NCI-H82 treated with DMSO at 0.1 percent for 48 hours (cell line): ENCODE data around the gene PHF12.
A peak's percentile ranks its signal among the peaks of the same experiment; 100 is the strongest.
"Not testable (repeated sequence)": the region's sequence is repeated elsewhere in the genome, so short reads cannot be mapped to it uniquely, and the experiment has no call there.

Experiments used
- DNase-seq: peaks from one replicate; lab custom pipeline; 2025; ENCODE audit not compliant: unreplicated experiment; lab: John Stamatoyannopoulos, UW

The PHF12 gene

DNA sequence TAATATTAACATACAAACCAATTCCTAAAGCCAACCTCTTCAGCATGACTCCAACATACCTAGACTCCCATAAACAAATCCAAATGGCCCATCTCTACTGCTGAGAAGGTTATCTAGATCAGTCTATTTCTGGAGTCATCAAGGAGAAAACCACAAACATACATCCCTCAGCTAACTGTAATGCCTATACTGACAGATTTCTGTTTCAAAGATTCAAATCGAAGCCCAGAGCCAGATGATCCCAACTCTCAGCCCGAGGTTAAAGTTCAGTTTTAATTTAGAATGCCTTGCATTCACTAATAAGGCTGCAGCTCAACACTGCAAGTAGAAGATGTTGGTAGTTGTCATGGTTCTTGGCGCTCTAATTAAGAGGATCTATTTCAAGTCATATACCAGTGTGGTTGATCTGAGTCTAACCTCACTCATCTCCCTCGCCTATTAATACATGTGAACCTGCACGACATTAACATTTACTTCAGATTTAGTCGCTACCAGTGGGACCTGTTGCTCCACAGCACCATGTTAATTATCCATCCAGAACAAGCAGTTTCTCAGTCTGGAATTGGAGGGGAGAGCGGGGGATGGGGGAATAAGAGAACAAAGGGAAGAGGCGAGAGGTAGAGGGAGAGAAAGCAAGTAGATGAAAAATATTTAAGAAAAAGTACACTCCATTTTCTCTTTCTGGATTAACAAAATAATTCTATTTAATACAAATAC lies 15.4 kb downstream of the PHF12 start:
- no peak for DNase-seq

- not testable (repeated sequence) for DNase-seq
Observed at GRCh38 chr17:28934508-28934907, 16.8 kb downstream of the PHF12 start.

DNA sequence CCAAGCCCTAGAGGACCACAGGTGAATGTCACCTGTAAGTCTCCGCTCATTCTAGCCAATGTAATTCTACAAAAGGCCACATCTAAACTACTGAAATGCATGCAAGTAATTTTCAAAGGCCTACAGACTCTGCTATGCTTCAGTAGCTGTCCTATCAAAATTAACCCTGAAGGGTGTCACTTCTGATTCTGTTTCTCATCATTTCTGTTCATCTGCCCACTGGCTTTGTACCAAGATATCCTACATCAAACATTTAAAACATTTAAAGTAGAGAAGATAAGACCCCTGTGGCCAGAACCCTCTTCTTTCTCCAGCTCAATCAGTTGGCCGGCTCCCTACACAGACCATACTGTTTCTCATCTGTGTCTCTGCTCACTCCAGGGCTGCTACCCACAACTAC lies 21.5 kb downstream of the PHF12 start:
- no peak for DNase-seq

GRCh38 chr17:28928061-28928460 lies 23.3 kb downstream of the PHF12 start:
- no peak for DNase-seq

GRCh38 chr17:28926786-28927185 lies 24.5 kb downstream of the PHF12 start:
- no peak for DNase-seq

- no peak for DNase-seq
Observed at GRCh38 chr17:28926366-28926765, 25.0 kb downstream of the PHF12 start.

DNA sequence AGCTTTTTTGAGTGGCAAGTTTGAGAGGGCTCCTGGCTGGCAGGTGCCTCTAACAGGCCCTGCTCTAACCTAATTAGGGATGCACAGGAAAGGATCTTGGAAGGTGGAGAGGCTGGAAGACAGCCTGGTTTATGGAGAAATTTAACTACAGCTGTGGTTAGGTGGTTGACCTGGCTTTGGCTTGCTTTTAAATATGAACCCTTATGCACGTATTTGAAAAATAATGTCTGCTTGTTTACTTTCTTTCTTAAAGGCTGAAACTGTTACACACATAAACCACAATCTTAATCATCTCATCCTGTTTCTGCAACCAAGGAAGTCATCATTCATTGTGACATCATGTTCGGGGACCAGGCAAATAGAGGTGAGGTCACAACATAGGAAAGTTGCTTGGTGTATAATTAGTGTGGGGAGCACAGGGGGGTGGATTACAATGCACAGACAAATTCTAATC lies 25.4 kb downstream of the PHF12 start:
- DNase-seq: no peak

GRCh38 chr17:28920201-28920600 lies 31.1 kb downstream of the PHF12 start:
- no peak for DNase-seq

DNA sequence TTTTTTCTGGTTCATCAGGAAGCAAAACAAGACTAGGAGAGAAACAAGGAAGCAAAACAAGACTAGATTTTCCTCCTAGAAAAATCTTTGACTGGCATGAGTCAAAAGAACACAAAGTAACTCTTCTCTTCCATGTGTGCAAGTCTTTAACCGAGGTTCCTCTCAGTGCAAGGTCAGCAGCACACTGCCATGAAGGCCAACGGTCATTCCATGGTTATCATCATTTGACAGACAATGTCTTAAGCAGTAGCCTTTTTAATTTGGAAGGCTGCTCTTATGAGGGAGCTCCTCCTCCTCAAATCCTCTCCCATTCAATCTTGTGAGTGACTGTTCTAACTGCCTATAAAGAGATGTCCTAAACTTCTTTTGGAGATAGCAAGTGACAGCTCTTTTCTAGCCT lies 33.0 kb downstream of the PHF12 start:
- DNase-seq: no peak

DNA sequence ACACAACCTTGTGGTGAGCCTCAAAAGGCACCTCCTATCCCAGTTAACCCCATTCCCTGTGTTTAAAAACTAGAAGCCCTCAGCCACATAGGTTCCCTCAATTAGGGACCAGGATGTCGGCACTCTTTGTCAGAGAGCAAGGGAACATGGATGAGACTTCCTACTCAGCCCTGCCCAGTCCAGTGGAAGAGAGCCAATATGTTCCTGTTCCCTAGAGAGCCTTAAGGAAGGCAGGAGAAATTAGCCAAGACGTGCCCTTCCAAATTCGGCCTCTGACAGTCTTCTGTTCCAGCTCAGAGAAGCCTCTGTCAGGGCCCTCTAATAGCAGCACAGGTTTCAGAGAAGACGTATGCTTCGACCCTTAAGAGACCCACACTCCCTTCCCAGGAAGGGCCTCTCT lies 33.9 kb downstream of the PHF12 start:
- no peak for DNase-seq

DNA sequence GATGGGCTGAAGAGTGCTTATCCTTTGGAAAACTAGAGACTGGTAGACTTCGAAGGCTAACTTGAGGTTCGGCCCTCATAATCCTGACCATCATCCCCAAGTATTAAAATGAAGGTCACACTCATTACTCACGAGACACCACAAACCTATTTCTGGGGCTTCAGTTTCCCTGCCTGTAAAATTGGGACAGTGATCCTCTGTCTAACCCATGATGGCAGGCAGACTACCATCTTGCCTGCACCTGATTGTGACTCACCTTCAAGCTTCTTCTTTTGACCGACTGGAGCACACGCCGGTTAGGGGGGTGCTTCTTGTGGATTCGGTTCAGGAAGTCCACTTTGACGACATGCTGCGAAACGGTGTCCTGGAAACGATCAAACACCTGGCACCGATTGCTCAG lies 34.3 kb downstream of the PHF12 start:
- no peak for DNase-seq

- peak; percentile 11 for DNase-seq
Observed at GRCh38 chr17:28916302-28916934, 34.9 kb downstream of the PHF12 start.

GRCh38 chr17:28912938-28913333 lies 38.4 kb downstream of the PHF12 start:
- no peak for DNase-seq

- DNase-seq: no peak
Observed at GRCh38 chr17:28912281-28912937, 38.9 kb downstream of the PHF12 start.

DNA sequence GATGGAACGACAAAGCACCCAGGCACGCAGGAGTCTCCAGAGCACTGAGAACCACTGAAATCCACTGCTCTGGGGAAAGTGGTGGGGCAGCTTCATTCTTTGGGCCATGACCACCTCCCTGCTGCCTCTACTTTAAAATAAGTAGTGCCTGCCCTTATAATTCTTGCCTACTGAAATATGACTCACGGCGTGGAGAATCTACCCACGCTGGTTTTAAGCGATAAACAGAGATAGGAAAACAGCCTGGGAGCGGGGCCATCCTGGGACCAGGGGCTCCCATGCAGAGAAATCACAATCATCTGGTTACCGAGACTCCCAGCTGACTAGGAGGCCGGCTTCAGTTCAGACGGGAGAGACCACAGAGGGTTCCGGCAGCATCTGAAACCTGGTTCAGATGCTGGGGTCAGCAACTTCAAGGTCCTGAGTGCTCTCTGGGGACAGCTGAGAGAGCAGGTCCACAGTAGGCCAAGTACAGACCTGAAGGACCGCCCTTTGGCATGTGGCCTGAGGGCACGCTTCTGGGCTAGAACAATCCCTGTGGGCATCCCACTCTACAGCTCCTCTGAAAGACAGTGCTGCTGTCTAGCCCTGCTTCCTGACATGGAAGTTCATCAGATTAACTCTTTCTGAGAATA lies 39.8 kb downstream of the PHF12 start:
- no peak for DNase-seq

GRCh38 chr17:28910534-28910933 lies 40.8 kb downstream of the PHF12 start:
- no peak for DNase-seq

DNA sequence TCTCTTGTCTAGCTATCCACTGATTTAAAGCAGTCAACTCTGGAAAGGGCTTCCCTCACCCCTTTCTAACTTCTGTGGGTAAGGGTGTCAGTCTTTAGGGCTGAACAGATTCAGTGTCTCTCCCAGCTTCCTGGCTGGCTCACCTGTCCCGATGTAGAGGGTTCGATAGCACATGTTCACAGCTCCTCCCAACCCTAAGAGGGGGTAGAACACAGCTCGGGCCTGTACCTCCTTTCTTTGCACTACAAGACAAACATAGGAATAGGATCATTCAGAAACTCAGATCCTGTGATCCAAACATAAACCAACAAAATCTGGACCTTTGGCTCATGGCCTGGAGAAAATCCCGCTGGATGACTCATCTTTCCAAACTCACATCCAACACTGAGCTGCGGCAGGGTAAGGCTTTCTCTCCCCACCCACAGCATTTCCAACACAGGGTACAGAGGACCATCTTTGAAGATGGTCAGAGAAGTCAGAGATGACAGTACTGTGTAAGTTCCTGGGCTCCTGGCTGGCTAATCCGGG lies 42.6 kb downstream of the PHF12 start:
- no peak for DNase-seq

- no peak for DNase-seq
Observed at GRCh38 chr17:28907709-28908475, 43.4 kb downstream of the PHF12 start.

DNA sequence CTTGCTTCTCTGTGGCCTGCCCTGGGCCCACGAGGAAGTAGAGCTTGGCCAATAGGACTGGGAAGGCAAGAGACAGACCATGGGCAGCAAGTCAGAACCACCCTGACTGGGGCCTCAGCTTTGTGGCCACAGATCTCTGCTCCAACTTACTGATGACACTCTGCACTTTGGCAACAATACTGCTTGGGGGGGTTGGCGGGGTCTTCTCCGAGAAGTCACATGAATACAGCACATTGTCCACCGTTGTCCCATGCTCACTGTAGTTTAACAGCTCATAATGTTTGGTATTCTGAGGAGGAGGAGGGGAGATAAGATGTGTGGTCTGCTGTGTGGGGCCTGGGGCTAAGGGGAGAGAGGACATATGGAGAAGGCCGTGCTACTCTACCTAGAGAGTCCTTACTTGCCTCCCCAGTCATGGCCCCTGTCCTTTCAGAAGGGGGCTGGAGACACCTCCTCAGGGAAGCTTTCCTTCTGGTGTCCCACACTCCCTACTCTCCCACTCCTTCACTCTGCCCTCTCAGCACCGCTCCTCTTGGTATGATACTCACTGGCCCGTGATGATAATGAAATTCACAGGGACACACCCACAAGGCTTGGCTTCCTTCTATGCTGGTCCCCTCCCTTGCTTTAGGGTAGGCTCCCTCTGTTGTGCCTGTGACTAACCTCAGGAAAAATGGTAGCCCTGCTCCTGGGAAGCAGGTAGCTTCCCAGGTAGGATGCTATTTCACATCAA lies 44.4 kb downstream of the PHF12 start:
- no peak for DNase-seq

- no peak for DNase-seq
Observed at GRCh38 chr17:28906276-28906675, 45.0 kb downstream of the PHF12 start.
